Neuronal stem cell (in vitro differentiated cells): Measurements from ENCODE around the gene CHMP1A.
"Not testable (repeated sequence)": the region's sequence is repeated elsewhere in the genome, so short reads cannot be mapped to it uniquely, and the experiment has no call there.

Experiments
- DNase-seq: peaks from one replicate; pipeline ENCODE4 v3.0.0-alpha.2; 2013; ENCODE audit warnings: low spot score
- H2AFZ ChIP-seq: one replicate; pipeline ENCODE4 v1.6.1; 2013; ENCODE audit warnings: mild to moderate bottlenecking, low read length, inconsistent platforms
- H2AK5ac ChIP-seq: 2 replicates; pipeline ENCODE4 v1.6.1; 2013; ENCODE audit warnings: low read depth, mild to moderate bottlenecking, inconsistent platforms, low read length, moderate library complexity, mixed read lengths
- H2BK120ac ChIP-seq: 2 replicates; pipeline ENCODE4 v1.6.1; 2013; ENCODE audit warnings: low read depth, mild to moderate bottlenecking, inconsistent platforms, low read length, moderate library complexity, mixed read lengths
- H2BK12ac ChIP-seq: one replicate; pipeline ENCODE4 v1.6.1; 2013; ENCODE audit warnings: low read length, inconsistent platforms
- H2BK15ac ChIP-seq: 2 replicates; pipeline ENCODE4 v1.6.1; 2013; ENCODE audit warnings: mild to moderate bottlenecking, low read length, inconsistent platforms, mixed read lengths
- H2BK5ac ChIP-seq: one replicate; pipeline ENCODE4 v1.6.1; 2013; ENCODE audit warnings: inconsistent platforms, mild to moderate bottlenecking, low read length, moderate library complexity
- H3K14ac ChIP-seq: one replicate; pipeline ENCODE4 v1.6.1; 2013; ENCODE audit warnings: low read length, inconsistent platforms
- H3K18ac ChIP-seq: 2 replicates; pipeline ENCODE4 v1.6.1; 2013; ENCODE audit warnings: low read length, inconsistent platforms
- H3K23ac ChIP-seq: 2 replicates; pipeline ENCODE4 v1.6.1; 2013; ENCODE audit warnings: low read depth, mild to moderate bottlenecking, mixed read lengths, low read length, inconsistent platforms; ENCODE audit not compliant: poor library complexity
- H3K27ac ChIP-seq: replicated peaks from 3 replicates; pipeline ENCODE4 v1.5.1; 2013; ENCODE audit warnings: low read length, inconsistent platforms
- H3K27me3 ChIP-seq, 3 experiments: 2 replicates each; pipeline ENCODE4 v1.6.1; 2013; ENCODE audit warnings: low read length in 3 of 3, mild to moderate bottlenecking in 2 of 3, inconsistent platforms in 1 of 3, low read depth in 1 of 3, mixed read lengths in 1 of 3, moderate library complexity in 1 of 3; ENCODE audit not compliant: control insufficient read depth in 3 of 3, insufficient read depth in 3 of 3
- H3K36me3 ChIP-seq, 2 donors: replicated peaks in 1 of 2; 2 replicates each; pipeline ENCODE4 v1.6.1; 2013; ENCODE audit warnings: low read length in 2 of 2; ENCODE audit not compliant: control insufficient read depth in 2 of 2, insufficient read depth in 2 of 2
- H3K4ac ChIP-seq: 2 replicates; pipeline ENCODE4 v1.6.1; 2013; ENCODE audit warnings: inconsistent platforms, mild to moderate bottlenecking, low read length, moderate library complexity
- H3K4me1 ChIP-seq, 2 donors: 1 replicate in 1 of 2; 2 replicates in 1 of 2; pipeline ENCODE4 v1.6.1; 2013; ENCODE audit warnings: low read length in 2 of 2, low read depth in 1 of 2; ENCODE audit not compliant: control insufficient read depth in 2 of 2, insufficient read depth in 1 of 2
- H3K4me2 ChIP-seq: one replicate; pipeline ENCODE4 v1.6.1; 2013; ENCODE audit warnings: mild to moderate bottlenecking, low read length, inconsistent platforms; ENCODE audit not compliant: insufficient read depth, poor library complexity, severe bottlenecking
- H3K4me3 ChIP-seq, 2 donors: 2 replicates each; pipeline ENCODE4 v1.5.1; 2013; ENCODE audit warnings: low read length in 2 of 2, mild to moderate bottlenecking in 2 of 2, inconsistent platforms in 1 of 2, moderate library complexity in 1 of 2
- H3K79me1 ChIP-seq: one replicate; pipeline ENCODE4 v1.6.1; 2013; ENCODE audit warnings: low read depth, mild to moderate bottlenecking, inconsistent platforms, low read length, moderate library complexity
- H3K9ac ChIP-seq: one replicate; pipeline ENCODE4 v1.6.1; 2013; ENCODE audit warnings: mild to moderate bottlenecking, low read depth, low read length, inconsistent platforms; ENCODE audit not compliant: poor library complexity
- H3K9me3 ChIP-seq, 2 donors: replicated peaks in 1 of 2; 2 replicates each; pipeline versions ENCODE3 to v1.6.1; 2013; ENCODE audit warnings: low read length in 2 of 2, mild to moderate bottlenecking in 2 of 2, inconsistent platforms in 1 of 2, low read depth in 1 of 2, mixed read lengths in 1 of 2, moderate library complexity in 1 of 2; ENCODE audit not compliant: control insufficient read depth in 2 of 2, insufficient read depth in 1 of 2
- H4K8ac ChIP-seq: one replicate; pipeline ENCODE4 v1.6.1; 2013; ENCODE audit warnings: low read depth, mild to moderate bottlenecking, inconsistent platforms, low read length, moderate library complexity
- H4K91ac ChIP-seq: one replicate; pipeline ENCODE4 v1.6.1; 2013; ENCODE audit warnings: low read length, low read depth, mild to moderate bottlenecking, inconsistent platforms; ENCODE audit not compliant: poor library complexity
- WGBS, 2 donors: extraction: QIAGEN DNeasy Blood & Tissue Kit; methylation state at CpG; one replicate each; pipeline ENCODE4 v1.1.7; 2013; ENCODE audit warnings: missing lambda C conversion rate in 2 of 2, mixed read lengths in 1 of 2; ENCODE audit not compliant: insufficient read length in 2 of 2, insufficient replicate concordance in 1 of 2; ENCODE audit errors: extremely low coverage in 2 of 2; 5-methylcytosine and 5-hydroxymethylcytosine counted together

Gene CHMP1A

GRCh38 chr16:89664238-89664637, 6.7 kb upstream of the CHMP1A start:
- H4K91ac ChIP-seq, H3K4ac ChIP-seq, H2AK5ac ChIP-seq, H4K8ac ChIP-seq, H3K23ac ChIP-seq, H3K27ac ChIP-seq, H3K4me3 ChIP-seq, H3K27me3 ChIP-seq, H2BK120ac ChIP-seq, H3K4me2 ChIP-seq, H2BK5ac ChIP-seq, H3K79me1 ChIP-seq, H3K14ac ChIP-seq, H3K9ac ChIP-seq, H3K18ac ChIP-seq, DNase-seq, H2AFZ ChIP-seq, H2BK12ac ChIP-seq, H2BK15ac ChIP-seq, H3K4me1 ChIP-seq: not testable (repeated sequence)
- Histone ChIP-seq H3K36me3 (peaks cover 37 to 80% of the 10 kb centered on the region in 2 donors), H3K9me3 (peaks cover 10 to 12% of the 10 kb centered on the region in 2 donors)
- whole genome bisulfite sequencing, 2 donors: no CpG with 5 or more reads among the region's 11 CpGs

DNA sequence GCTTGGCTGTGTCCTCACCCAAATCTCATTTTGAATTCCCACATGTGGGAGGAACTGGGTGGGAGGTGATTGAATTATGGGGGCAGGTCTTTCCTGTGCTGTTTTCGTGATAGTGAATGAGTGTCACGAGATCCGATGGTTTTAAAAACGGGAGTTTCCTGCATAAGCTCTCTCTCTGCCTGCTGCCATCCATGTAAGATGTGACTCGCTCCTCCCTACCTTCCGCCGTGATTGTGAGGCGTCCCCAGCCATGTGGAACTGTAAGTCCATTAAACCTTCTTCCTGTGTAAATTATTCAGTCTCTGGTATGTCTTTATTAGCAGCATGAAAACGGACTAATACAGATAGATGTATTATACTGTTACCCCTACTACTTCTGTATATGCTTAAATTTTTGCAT, 3.7 kb upstream of the CHMP1A start:
- no peak overlapping the region for H2BK5ac ChIP-seq
- H3K9me3 ChIP-seq: peaks cover 6 to 10% of the 10 kb centered on the region in 2 donors
- no peak overlapping the region for H3K4ac ChIP-seq
- no peak overlapping the region for H3K9ac ChIP-seq
- H4K91ac ChIP-seq: no peak overlapping the region
- no peak for DNase-seq
- H3K14ac ChIP-seq: no peak overlapping the region
- H2AK5ac ChIP-seq: no peak overlapping the region
- H3K36me3 ChIP-seq: peaks cover 30 to 70% of the 10 kb centered on the region in 2 donors
- H3K27me3 ChIP-seq: no peaks in the 10 kb centered on the region
- H3K27ac ChIP-seq: no peak overlapping the region
- peaks cover 4 to 8% of the 10 kb centered on the region in 2 donors for H3K4me1 ChIP-seq
- H3K4me3 ChIP-seq: no peak overlapping the region
- no peak overlapping the region for H2AFZ ChIP-seq
- no peak overlapping the region for H4K8ac ChIP-seq
- no CpG with 5 or more reads among the region's 9 CpGs for WGBS, 2 donors
- H3K18ac ChIP-seq: no peak overlapping the region
- H3K23ac ChIP-seq: no peak overlapping the region
- no peak overlapping the region for H3K4me2 ChIP-seq
- no peak overlapping the region for H2BK120ac ChIP-seq
- H2BK12ac ChIP-seq: no peak overlapping the region
- peaks cover 18% of the 10 kb centered on the region for H3K79me1 ChIP-seq
- no peak overlapping the region for H2BK15ac ChIP-seq

DNA sequence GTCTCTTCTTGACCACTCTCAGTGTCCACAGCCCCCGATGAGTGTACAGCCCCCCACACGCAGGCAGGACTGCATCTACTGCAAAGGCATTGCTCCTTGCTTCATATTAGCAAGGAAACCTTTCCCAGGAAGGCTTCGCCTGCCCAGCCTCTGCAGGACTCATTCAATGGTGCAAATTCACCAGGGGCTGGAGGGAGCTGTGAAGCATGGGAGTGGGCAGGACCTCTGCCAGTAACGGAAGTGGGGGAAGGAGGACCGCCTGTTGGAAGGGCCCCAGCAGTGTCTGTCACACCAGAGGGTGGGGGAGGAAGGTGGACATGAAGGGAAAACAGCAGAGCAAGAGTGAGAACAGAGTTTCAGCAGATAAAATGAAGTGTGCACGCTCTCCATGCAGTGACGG, 2.6 kb upstream of the CHMP1A start:
- no peak overlapping the region for H2AFZ ChIP-seq
- H2BK15ac ChIP-seq: no peak overlapping the region
- no peak overlapping the region for H2BK120ac ChIP-seq
- H3K4me1 ChIP-seq: peaks cover 4 to 8% of the 10 kb centered on the region in 2 donors
- H4K8ac ChIP-seq: no peak overlapping the region
- WGBS, 2 donors: no CpG with 5 or more reads among the region's 7 CpGs
- H2AK5ac ChIP-seq: no peak overlapping the region
- H3K79me1 ChIP-seq: peaks cover 21% of the 10 kb centered on the region
- H4K91ac ChIP-seq: no peak overlapping the region
- H3K4me2 ChIP-seq: no peak overlapping the region
- no peak overlapping the region for H2BK12ac ChIP-seq
- peaks cover 30 to 63% of the 10 kb centered on the region in 2 donors for H3K36me3 ChIP-seq
- no peak overlapping the region for H3K18ac ChIP-seq
- H3K4ac ChIP-seq: no peak overlapping the region
- no peak overlapping the region for H3K14ac ChIP-seq
- H3K9ac ChIP-seq: no peak overlapping the region
- no peak overlapping the region for H3K4me3 ChIP-seq
- H3K23ac ChIP-seq: no peak overlapping the region
- H3K27me3 ChIP-seq: no peaks in the 10 kb centered on the region
- H3K27ac ChIP-seq: no peak overlapping the region
- H3K9me3 ChIP-seq: peaks cover 0 to 7% of the 10 kb centered on the region in 2 donors
- DNase-seq: no peak
- H2BK5ac ChIP-seq: no peak overlapping the region

DNA sequence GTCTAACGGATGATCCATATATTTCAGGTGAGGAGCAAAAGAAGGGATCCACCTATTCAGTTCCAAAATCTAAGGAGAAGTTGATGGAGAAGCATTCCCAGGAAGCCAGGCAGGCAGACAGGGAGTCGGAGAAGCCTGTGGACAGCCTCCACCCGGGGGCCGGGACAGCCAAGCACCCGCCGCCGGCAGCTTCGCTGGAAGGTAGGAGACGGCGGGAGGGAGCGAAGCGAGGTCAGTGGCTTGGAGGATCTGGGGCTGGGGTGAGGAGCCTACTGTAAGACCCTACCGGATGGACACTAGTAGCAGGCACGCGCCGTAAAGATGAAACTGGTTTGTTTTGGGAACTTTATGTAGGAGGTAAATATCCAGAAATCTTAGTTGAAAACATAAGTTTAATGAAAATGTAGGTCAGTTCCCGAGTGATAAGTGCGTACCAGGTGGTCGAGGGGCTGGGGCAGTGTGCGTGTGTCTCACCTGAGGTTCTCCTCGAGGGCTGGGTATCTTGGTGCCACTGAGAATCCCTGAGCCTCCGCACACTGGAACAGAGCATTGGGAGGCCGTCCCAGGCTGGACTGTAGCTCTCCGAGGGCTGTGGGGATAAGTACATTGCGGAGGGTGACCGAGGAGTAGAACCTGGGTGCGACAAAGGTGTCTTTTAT, 842 bp upstream of the CHMP1A start:
- H3K9ac ChIP-seq: peak overlapping the region; percentile 96
- peaks cover 4 to 8% of the 10 kb centered on the region in 2 donors for H3K4me1 ChIP-seq
- H3K14ac ChIP-seq: peak overlapping the region; percentile 75
- peak overlapping the region; percentile 89 for H3K23ac ChIP-seq
- H3K36me3 ChIP-seq: peaks cover 26 to 59% of the 10 kb centered on the region in 2 donors
- no peak overlapping the region for H2BK12ac ChIP-seq
- peak overlapping the region; percentile 96 for H2AFZ ChIP-seq
- H2AK5ac ChIP-seq: no peak overlapping the region
- no peak for DNase-seq
- peak overlapping the region; percentile 80 to 99 for H3K4me3 ChIP-seq
- peak overlapping the region; percentile 79 for H3K27ac ChIP-seq
- H2BK120ac ChIP-seq: no peak overlapping the region
- no peak overlapping the region for H3K4ac ChIP-seq
- peak overlapping the region; percentile 39 for H2BK5ac ChIP-seq
- H3K9me3 ChIP-seq: peaks cover 0 to under 1% of the 10 kb centered on the region in 2 donors
- H3K4me2 ChIP-seq: peak overlapping the region; percentile 96
- H3K18ac ChIP-seq: peak overlapping the region; percentile 92
- no peaks in the 10 kb centered on the region for H3K27me3 ChIP-seq
- peaks cover 24% of the 10 kb centered on the region for H3K79me1 ChIP-seq
- H4K8ac ChIP-seq: peak overlapping the region; percentile 93
- WGBS, 2 donors: no CpG with 5 or more reads among the region's 27 CpGs
- peak overlapping the region; percentile 94 for H2BK15ac ChIP-seq
- H4K91ac ChIP-seq: no peak overlapping the region
